Measurements from ENCODE around the gene TGFB2.

Gene TGFB2

GRCh38 chr1:218336328-218336727, 8.8 kb upstream of the TGFB2 start:
- DNase-seq: no peak

- DNase-seq: peak; percentile 71
These were observed 5.8 kb upstream of the TGFB2 start for GRCh38 chr1:218339267-218339831.

GRCh38 chr1:218341325-218341724, 3.8 kb upstream of the TGFB2 start:
- DNase-seq: no peak

- DNase-seq: no peak
These were observed 3.0 kb upstream of the TGFB2 start for GRCh38 chr1:218342091-218342490.

GRCh38 chr1:218345673-218346390, 696 bp downstream of the TGFB2 start:
- peak; percentile 65 for DNase-seq

GRCh38 chr1:218346391-218347204, 1.5 kb downstream of the TGFB2 start:
- DNase-seq: peak; percentile 28

GRCh38 chr1:218347336-218347722, 2.2 kb downstream of the TGFB2 start:
- peak; percentile 13 for DNase-seq

GRCh38 chr1:218347723-218348627, 2.8 kb downstream of the TGFB2 start:
- DNase-seq: no peak

GRCh38 chr1:218348628-218349071, 3.5 kb downstream of the TGFB2 start:
- DNase-seq: no peak

GRCh38 chr1:218349348-218350034, 4.4 kb downstream of the TGFB2 start:
- DNase-seq: no peak

- peak; percentile 15 for DNase-seq
These were observed 4.9 kb downstream of the TGFB2 start for GRCh38 chr1:218350035-218350525.

- no peak for DNase-seq
These were observed 5.7 kb downstream of the TGFB2 start for GRCh38 chr1:218350801-218351266.

GRCh38 chr1:218351391-218352074, 6.4 kb downstream of the TGFB2 start:
- DNase-seq: peak; percentile 72

GRCh38 chr1:218352075-218352438, 6.9 kb downstream of the TGFB2 start:
- DNase-seq: no peak

- DNase-seq: no peak
These were observed 8.5 kb downstream of the TGFB2 start for GRCh38 chr1:218353656-218354055.

GRCh38 chr1:218355278-218355677, 10.1 kb downstream of the TGFB2 start:
- no peak for DNase-seq

- peak; percentile 65 for DNase-seq
These were observed 12.2 kb downstream of the TGFB2 start for GRCh38 chr1:218357211-218357892.

GRCh38 chr1:218357893-218358232, 12.7 kb downstream of the TGFB2 start:
- DNase-seq: no peak

- DNase-seq: peak; percentile 50
These were observed 16.3 kb downstream of the TGFB2 start for GRCh38 chr1:218361298-218362065.

Measured in hematopoietic multipotent progenitor cell treated with erythropoietin and hydrocortisone succinate and interleukin-3 and kit ligand, for 4 days (in vitro differentiated cells).